ENCODE data around the gene CACNA2D2. TPM values are rescaled to one million over a fixed set of nuclear protein-coding genes. Genes with fewer than 3 reads are reported as not detected.
A peak's percentile ranks its signal among the peaks of the same experiment; 100 is the strongest.

The CACNA2D2 gene
- total and polyA plus RNA-seq, 2 of the 8 experiments (the other 6 are each of a cell fraction or from before 2014, with no cell fraction given), result 14.1 to 25.0 TPM

- 0 out of 4 replicates have a peak, but pooled peaks of 1 of the 2 experiments have one; percentile 8 for TF ChIP-seq RAD21 (IDR thresholded peaks at IDR 0.05 in 1 of 2, conservative IDR thresholded peaks at IDR 0.05 in 1 of 2; ENCODE audit: low read depth in 2 of 2, low read length in 2 of 2)
- no peak for TF ChIP-seq RFX5 (IDR thresholded peaks at IDR 0.05; ENCODE audit: borderline replicate concordance, low read depth, low read length)
- no peak for TF ChIP-seq NRF1 (IDR thresholded peaks at IDR 0.05; ENCODE audit: low read depth, low read length)
- peak; percentile 98 for TF ChIP-seq SAP30 (IDR thresholded peaks at IDR 0.05; ENCODE audit: insufficient read depth, insufficient replicate concordance, low read length)
- TF ChIP-seq TAF1 (IDR thresholded peaks at IDR 0.05; ENCODE audit: low read depth, low read length), result no peak
- peak; percentile 99 for TF ChIP-seq MAX (IDR thresholded peaks at IDR 0.05)
- TF ChIP-seq TBP (IDR thresholded peaks at IDR 0.05; ENCODE audit: low read depth, low read length), result no peak
- TF ChIP-seq HDAC2 (IDR thresholded peaks at IDR 0.05; ENCODE audit: borderline replicate concordance in 1 of 2, low read depth in 2 of 2, low read length in 2 of 2), result peak; percentile 48 to 91; a peak in 2 of 4 replicates
Measured at GRCh38 chr3:50525987-50526386, 22.6 kb upstream of the CACNA2D2 start (continued).

Data from H1 (cell line).